ENCODE measurements around the gene KRCC1.

GRCh38 chr2:88096708-88097107 lies 41.1 kb upstream of the KRCC1 start:
- TF ChIP-seq CTCF (IDR thresholded peaks at IDR 0.05) (no peak), POLR2A (IDR thresholded peaks at IDR 0.05) (no peak)
